Measurements from ENCODE around the gene FCN2. TPM values are rescaled to one million over a fixed set of nuclear protein-coding genes. Genes with fewer than 3 reads are reported as not detected.

Gene FCN2
- polyA plus RNA-seq, 1 of the 3 experiments (the other 2 are of a cell fraction) = not detected

DNA sequence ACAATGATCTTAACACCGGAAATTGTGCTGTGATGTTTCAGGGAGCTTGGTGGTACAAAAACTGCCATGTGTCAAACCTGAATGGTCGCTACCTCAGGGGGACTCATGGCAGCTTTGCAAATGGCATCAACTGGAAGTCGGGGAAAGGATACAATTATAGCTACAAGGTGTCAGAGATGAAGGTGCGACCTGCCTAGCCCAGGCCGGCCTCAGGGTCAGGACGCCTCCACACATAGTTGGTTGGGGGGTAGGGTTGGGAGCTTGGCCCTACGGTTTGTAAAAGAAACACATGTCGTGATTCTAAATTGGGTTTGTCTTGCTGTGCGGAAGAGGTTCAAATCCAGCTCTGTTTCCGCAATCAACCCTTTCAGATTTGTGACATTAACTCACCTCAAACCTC, 6.6 kb downstream of the FCN2 start:
- H3K4me3 ChIP-seq (ENCODE audit: low read depth in 2 of 2, low read length in 1 of 2) = no peak overlapping the region
- H3K9ac ChIP-seq = no peak overlapping the region
- no peaks in the 10 kb centered on the region for H3K4me1 ChIP-seq (ENCODE audit: control insufficient read depth in 1 of 2, insufficient read depth in 2 of 2, low read depth in 1 of 2, low read length in 1 of 2)
- H3K36me3 ChIP-seq (replicated peaks in 1 of 2; ENCODE audit: control insufficient read depth in 1 of 2, insufficient read depth in 2 of 2, low read length in 1 of 2) = no peaks in the 10 kb centered on the region
- no peaks in the 10 kb centered on the region for H3K9me3 ChIP-seq
- no peaks in the 10 kb centered on the region for H3F3A ChIP-seq (replicated peaks; ENCODE audit: insufficient read depth)
- ChIA-PET CTCF (no interaction called here), POLR2A (no interaction called here)
- no peak for TF ChIP-seq FOSL2 (IDR thresholded peaks at IDR 0.05; ENCODE audit: borderline replicate concordance, low read depth)
- H2AFZ ChIP-seq (ENCODE audit: low read depth) = no peak overlapping the region
- no peaks in the 10 kb centered on the region for H3K9me2 ChIP-seq
- peaks cover 7% of the 10 kb centered on the region; the same call in 1 of the 2 replicates for H3K27me3 ChIP-seq (ENCODE audit: insufficient read depth)
- no peak overlapping the region for H3K4me2 ChIP-seq
- no peak overlapping the region for H3K27ac ChIP-seq (ENCODE audit: low read depth in 2 of 2, low read length in 1 of 2)
- WGBS (ENCODE audit: low lambda C conversion rate) = 62% methylated on average over 9 of the region's 10 CpGs
- no peak for DNase-seq
- no peaks in the 10 kb centered on the region for H4K20me1 ChIP-seq (ENCODE audit: insufficient read depth)
- H3K79me2 ChIP-seq (ENCODE audit: insufficient read depth) = no peaks in the 10 kb centered on the region

DNA sequence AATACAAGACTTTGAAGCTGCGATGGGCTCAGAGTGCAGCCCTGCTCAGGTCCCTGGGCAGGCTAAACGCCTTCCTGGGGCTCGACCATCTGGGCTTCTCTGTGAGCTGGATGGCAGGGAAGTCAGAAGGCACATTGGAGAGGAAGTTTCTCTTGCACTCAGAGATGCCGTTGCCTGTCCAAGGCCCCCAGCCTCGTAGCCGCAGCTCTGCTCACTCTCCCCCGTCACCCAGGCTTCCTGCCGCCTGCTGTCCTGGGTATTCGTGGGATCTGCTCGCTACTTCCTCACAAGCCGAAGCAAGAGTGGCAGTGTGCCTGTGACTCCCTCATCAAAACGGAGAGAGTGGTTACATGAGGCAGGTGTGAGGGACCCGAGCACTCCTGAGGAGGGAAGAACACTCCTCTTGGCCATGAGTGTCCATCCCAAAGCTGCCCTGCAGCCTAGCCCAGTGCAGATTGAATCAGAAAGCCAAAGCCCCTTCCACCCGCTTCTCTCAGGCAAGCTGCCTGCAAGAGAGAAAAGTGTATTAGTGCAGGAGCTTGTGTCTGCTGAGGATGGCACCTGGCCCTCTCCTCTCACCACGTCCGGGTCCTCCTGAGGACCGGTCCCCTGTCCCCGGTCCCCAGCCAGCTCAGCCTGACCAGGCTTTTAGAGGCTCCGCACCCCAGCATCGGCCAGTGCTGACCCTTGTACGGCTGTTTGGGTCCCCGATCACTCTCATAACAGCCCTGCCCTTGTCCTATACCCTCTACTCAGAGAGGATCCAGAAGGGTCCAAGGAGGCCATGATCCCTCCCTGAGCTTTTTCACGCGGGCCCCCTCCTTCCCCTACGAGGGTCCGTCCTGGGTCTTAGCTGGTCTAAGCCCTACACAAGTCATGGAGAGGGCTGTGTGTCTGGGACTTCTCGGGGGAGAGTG, 7.3 kb downstream of the FCN2 start:
- Histone ChIP-seq H3K27ac (ENCODE audit: low read depth in 2 of 2, low read length in 1 of 2) (no peak overlapping the region), H2AFZ (ENCODE audit: low read depth) (no peak overlapping the region), H3K27me3 (ENCODE audit: insufficient read depth) (peaks cover 7% of the 10 kb centered on the region; the same call in 1 of the 2 replicates), H3K4me2 (no peak overlapping the region), H3K9ac (no peak overlapping the region), H3K4me1 (ENCODE audit: control insufficient read depth in 1 of 2, insufficient read depth in 2 of 2, low read depth in 1 of 2, low read length in 1 of 2) (no peaks in the 10 kb centered on the region), H3K4me3 (ENCODE audit: low read depth in 2 of 2, low read length in 1 of 2) (no peak overlapping the region), H3K36me3 (replicated peaks in 1 of 2; ENCODE audit: control insufficient read depth in 1 of 2, insufficient read depth in 2 of 2, low read length in 1 of 2) (no peaks in the 10 kb centered on the region), H4K20me1 (ENCODE audit: insufficient read depth) (no peaks in the 10 kb centered on the region), H3K79me2 (ENCODE audit: insufficient read depth) (no peaks in the 10 kb centered on the region), H3K9me3 (no peaks in the 10 kb centered on the region), H3K9me2 (no peaks in the 10 kb centered on the region), H3F3A (replicated peaks; ENCODE audit: insufficient read depth) (no peaks in the 10 kb centered on the region)
- ChIA-PET CTCF (interaction anchor here (1.3 kb wide), 1 partner anchor 119 kb away, joined by 4 read pairs; no protein-coding TSS in a partner anchor), POLR2A (no interaction called here)
- DNase-seq = no peak
- WGBS (ENCODE audit: low lambda C conversion rate) = 63% methylated on average over 18 of the region's 27 CpGs
- TF ChIP-seq RCOR1 (IDR thresholded peaks at IDR 0.05; ENCODE audit: low read length) (no peak), YY1 (IDR thresholded peaks at IDR 0.05; ENCODE audit: low read depth) (no peak), FOXJ3 (CRISPR knock-in tag; IDR thresholded peaks at IDR 0.05) (no peak), NFIC (IDR thresholded peaks at IDR 0.05; ENCODE audit: borderline replicate concordance) (no peak), RXRA (IDR thresholded peaks at IDR 0.05; ENCODE audit: borderline replicate concordance, low read depth) (no peak), SIN3A (IDR thresholded peaks at IDR 0.05; ENCODE audit: borderline replicate concordance, low read depth, low read length) (no peak), GABPA (IDR thresholded peaks at IDR 0.05; ENCODE audit: low read depth) (no peak), RFX5 (IDR thresholded peaks at IDR 0.05; ENCODE audit: low read length) (no peak), RAD21 (IDR thresholded peaks at IDR 0.05; ENCODE audit: low read length) (no peak), TAF1 (IDR thresholded peaks at IDR 0.05; ENCODE audit: borderline replicate concordance, low read depth, low read length) (no peak)
- TF ChIP-seq, protein P1, sequence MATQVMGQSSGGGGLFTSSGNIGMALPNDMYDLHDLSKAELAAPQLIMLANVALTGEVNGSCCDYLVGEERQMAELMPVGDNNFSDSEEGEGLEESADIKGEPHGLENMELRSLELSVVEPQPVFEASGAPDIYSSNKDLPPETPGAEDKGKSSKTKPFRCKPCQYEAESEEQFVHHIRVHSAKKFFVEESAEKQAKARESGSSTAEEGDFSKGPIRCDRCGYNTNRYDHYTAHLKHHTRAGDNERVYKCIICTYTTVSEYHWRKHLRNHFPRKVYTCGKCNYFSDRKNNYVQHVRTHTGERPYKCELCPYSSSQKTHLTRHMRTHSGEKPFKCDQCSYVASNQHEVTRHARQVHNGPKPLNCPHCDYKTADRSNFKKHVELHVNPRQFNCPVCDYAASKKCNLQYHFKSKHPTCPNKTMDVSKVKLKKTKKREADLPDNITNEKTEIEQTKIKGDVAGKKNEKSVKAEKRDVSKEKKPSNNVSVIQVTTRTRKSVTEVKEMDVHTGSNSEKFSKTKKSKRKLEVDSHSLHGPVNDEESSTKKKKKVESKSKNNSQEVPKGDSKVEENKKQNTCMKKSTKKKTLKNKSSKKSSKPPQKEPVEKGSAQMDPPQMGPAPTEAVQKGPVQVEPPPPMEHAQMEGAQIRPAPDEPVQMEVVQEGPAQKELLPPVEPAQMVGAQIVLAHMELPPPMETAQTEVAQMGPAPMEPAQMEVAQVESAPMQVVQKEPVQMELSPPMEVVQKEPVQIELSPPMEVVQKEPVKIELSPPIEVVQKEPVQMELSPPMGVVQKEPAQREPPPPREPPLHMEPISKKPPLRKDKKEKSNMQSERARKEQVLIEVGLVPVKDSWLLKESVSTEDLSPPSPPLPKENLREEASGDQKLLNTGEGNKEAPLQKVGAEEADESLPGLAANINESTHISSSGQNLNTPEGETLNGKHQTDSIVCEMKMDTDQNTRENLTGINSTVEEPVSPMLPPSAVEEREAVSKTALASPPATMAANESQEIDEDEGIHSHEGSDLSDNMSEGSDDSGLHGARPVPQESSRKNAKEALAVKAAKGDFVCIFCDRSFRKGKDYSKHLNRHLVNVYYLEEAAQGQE (IDR thresholded peaks at IDR 0.05; ENCODE audit: low read depth, low read length) = no peak
- TF ChIP-seq, protein P2, sequence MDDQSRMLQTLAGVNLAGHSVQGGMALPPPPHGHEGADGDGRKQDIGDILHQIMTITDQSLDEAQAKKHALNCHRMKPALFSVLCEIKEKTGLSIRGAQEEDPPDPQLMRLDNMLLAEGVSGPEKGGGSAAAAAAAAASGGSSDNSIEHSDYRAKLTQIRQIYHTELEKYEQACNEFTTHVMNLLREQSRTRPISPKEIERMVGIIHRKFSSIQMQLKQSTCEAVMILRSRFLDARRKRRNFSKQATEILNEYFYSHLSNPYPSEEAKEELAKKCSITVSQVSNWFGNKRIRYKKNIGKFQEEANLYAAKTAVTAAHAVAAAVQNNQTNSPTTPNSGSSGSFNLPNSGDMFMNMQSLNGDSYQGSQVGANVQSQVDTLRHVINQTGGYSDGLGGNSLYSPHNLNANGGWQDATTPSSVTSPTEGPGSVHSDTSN (IDR thresholded peaks at IDR 0.05) = no peak
- TF ChIP-seq, protein P3, sequence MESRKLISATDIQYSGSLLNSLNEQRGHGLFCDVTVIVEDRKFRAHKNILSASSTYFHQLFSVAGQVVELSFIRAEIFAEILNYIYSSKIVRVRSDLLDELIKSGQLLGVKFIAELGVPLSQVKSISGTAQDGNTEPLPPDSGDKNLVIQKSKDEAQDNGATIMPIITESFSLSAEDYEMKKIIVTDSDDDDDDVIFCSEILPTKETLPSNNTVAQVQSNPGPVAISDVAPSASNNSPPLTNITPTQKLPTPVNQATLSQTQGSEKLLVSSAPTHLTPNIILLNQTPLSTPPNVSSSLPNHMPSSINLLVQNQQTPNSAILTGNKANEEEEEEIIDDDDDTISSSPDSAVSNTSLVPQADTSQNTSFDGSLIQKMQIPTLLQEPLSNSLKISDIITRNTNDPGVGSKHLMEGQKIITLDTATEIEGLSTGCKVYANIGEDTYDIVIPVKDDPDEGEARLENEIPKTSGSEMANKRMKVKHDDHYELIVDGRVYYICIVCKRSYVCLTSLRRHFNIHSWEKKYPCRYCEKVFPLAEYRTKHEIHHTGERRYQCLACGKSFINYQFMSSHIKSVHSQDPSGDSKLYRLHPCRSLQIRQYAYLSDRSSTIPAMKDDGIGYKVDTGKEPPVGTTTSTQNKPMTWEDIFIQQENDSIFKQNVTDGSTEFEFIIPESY (IDR thresholded peaks at IDR 0.05; ENCODE audit: borderline replicate concordance, low read depth) = no peak
- TF ChIP-seq, protein P4, sequence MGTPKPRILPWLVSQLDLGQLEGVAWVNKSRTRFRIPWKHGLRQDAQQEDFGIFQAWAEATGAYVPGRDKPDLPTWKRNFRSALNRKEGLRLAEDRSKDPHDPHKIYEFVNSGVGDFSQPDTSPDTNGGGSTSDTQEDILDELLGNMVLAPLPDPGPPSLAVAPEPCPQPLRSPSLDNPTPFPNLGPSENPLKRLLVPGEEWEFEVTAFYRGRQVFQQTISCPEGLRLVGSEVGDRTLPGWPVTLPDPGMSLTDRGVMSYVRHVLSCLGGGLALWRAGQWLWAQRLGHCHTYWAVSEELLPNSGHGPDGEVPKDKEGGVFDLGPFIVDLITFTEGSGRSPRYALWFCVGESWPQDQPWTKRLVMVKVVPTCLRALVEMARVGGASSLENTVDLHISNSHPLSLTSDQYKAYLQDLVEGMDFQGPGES (IDR thresholded peaks at IDR 0.05; ENCODE audit: low read depth, low read length) = no peak
- TF ChIP-seq, protein P5, sequence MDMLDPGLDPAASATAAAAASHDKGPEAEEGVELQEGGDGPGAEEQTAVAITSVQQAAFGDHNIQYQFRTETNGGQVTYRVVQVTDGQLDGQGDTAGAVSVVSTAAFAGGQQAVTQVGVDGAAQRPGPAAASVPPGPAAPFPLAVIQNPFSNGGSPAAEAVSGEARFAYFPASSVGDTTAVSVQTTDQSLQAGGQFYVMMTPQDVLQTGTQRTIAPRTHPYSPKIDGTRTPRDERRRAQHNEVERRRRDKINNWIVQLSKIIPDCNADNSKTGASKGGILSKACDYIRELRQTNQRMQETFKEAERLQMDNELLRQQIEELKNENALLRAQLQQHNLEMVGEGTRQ (IDR thresholded peaks at IDR 0.05; ENCODE audit: borderline replicate concordance, low read depth, low read length) = no peak
